NOMO-1 treated with dmso at 0.1 percent for 144 hours (cell line): Measurements from ENCODE around the gene EGFL7.

Source experiments
- DNase-seq: peaks from one replicate; lab custom pipeline; 2025; ENCODE audit not compliant: unreplicated experiment; lab: John Stamatoyannopoulos, UW

EGFL7 gene

DNA sequence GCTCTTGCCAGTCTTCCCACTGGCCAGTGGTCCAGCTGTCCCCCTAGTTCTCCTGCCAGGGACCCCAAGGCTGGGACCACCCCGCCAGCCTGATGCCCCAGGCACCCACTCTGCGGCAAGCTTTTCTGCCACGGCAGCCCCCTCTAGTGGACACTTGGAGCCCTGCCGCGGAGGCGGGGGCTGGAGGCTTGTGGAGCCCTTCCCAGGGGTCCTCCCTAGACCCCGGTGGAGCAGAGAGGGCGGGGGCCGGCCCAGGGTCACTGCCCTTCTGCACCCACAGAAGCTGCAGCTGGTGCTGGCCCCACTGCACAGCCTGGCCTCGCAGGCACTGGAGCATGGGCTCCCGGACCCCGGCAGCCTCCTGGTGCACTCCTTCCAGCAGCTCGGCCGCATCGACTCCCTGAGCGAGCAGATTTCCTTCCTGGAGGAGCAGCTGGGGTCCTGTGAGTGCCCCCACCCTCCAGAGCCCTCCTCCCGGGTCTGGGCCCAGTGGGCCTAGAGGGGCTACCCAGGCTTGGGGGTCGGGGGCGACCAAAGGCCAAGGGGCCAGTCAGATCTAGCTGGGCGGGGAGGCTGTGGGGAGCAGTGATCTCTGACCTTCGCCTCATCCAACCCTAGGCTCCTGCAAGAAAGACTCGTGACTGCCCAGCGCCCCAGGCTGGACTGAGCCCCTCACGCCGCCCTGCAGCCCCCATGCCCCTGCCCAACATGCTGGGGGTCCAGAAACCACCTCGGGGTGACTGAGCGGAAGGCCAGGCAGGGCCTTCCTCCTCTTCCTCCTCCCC, 9.1 kb downstream of the EGFL7 start:
- peak; percentile 31 for DNase-seq

DNA sequence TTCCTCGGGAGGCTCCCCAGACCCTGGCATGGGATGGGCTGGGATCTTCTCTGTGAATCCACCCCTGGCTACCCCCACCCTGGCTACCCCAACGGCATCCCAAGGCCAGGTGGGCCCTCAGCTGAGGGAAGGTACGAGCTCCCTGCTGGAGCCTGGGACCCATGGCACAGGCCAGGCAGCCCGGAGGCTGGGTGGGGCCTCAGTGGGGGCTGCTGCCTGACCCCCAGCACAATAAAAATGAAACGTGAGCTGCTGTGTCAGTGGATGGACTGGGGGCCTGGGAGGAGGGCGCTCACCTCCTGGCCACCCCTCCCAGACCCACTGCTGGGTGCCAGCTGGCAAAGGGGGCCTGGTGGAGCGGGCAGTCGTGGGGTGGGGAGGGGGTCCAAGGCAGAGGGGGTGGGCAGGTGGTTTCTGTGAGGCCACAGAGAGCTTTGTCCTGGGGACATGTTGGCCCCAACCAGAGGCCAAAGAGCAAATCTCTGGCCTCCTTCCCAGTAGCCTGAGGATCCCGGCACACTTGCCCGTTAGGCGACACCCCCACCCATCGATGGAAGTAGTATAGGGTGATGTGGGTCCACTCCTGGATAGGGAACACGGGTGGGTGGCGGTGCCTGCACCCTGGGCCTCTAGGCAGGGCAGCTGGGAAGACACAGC, 9.8 kb downstream of the EGFL7 start:
- no peak for DNase-seq

DNA sequence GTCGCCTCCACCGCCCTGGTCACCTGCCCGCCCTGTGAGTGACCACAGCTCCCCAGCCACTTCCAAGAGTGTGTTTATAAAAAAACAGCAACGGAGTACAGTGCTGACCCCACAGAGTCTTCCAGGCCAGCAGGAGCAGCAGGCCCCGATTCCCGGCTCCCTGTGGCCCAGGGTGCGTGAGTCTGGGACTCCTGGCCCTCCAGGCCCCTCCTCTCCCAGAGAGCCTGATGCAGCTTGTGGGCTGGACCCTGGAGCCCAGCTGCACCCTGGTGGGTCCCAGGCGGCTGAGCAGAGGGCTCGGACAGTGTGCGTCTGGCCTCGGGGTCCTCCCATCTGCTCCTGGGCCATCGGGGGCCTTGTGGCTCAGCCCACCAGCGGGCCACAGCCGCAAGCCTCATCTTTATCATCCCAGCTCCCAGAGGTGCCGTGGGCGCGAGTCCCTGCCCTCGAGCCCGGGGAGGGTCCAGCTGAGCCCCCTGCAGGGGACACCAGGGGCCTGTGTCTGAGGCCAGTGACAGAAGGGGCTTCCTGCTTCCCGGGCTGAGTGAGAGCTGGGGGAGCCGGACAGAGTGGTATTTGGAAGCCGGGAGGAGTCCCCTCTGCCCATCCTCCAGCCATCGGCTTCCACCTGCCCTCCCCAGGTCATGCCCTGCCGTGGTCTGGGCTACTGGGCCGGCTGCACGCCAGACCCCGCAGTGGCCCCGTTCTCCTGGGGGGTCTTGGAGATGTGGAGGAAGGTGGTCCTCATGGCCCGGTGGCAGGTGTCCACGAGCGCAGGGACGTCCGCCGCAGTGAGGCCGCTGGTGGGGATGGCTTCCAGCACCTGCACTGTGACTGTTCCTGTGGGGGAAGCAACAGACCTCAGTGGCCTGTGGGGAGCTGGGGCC, 10.6 kb downstream of the EGFL7 start:
- no peak for DNase-seq

DNA sequence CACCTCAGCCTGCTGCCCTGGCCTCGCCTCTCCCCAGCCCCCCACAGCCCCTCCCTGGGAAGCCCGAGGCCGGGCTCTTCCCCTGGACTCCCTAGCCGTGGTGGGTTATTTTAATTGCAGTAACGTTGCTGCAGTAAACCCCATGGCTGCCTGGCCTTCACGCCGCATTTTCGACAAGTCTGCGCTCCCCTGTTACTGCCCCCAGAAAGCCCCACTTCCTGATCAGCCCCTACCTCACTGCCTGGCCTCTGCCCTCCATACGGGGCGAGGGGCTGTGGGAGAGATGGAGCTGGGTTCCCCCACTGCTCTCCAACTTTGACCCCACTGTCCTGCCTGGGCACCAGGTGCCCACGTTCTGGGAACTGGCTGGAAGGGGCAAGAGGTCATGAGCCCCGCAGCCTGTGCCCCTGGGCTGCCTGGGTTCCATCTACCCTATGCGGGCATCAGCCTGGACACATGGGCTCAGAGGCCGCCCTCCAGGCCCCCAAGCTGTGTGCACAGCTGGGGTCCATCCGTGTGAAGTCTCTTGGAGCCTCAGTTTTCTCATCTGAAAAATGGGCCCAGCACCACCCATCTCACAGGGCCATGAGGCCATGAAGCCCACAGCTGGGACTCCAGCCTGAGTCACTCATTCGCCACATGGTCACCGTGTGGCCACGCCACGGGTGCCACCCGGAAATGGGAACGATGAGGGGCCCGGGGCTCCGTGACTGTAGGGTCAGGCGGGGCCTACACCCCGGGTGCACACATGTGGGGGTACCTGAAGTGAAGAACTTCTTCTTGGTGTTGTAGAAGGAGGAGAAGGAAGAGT, 11.5 kb downstream of the EGFL7 start:
- DNase-seq: no peak

DNA sequence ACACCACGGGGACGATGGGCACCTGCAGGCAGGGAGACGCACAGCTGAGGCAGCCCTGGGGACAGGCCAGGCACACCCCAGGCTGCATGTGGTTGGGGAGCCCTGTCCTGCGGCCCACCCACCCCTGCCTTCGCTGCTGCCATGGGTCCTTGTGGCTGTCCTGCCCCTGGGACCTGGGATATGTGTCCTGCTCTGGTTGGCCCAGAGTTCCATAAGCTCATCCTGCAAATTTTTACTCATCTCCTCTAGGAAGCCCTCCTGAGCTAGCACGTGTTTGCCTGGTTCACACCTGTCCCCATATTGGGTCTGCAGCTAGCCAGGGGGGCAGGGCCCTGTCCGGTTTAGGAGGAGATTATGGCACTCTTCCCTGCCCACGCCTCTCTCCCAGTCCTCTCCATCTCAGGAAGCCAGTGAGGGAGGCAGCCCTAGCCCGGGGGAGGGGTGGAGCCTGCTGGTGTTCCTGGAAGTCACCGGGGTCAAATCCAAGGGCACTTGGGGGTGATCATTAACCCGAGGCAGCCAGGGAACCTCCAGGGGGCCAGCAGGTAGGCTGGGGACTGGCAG, 12.2 kb downstream of the EGFL7 start:
- DNase-seq: no peak

DNA sequence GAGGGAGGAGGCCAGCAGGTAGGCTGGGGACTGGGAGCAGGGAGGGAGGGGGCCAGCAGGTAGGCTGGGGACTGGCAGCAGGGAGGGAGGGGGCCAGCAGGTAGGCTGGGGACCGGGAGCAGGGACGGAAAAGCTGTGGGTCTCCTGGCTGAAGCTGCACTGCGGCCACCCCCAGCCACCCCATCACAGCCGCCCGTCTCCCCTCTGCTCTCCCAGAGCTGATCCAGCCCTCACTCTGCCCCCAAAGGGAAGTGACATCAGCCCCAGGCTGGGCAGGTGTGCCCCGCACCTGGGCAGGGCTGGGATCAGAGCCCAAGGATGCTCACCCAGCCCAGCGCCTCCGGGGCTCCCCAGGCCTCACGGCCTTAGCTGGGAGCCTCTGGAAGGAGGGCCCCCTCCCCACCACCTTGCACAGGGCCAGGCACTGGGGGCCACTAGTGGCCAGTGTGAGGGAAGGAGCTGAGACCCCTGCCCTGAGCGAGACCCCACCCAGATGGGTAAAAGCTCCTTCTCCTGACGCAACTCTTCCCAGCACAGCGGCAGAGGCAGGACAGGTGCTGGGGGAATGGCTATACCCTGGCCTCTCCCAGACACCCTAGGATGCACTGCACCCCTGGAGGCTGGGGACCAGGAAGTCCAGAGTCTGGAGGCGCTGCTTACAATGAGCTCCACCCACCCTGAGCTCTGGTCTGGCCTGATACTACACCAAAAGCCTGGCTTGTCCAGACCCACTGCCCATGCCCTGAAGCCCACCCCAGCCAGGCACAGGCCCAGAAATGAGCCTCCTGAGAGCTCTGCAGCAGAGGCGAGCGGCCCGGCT, 13.0 kb downstream of the EGFL7 start:
- DNase-seq: no peak

DNA sequence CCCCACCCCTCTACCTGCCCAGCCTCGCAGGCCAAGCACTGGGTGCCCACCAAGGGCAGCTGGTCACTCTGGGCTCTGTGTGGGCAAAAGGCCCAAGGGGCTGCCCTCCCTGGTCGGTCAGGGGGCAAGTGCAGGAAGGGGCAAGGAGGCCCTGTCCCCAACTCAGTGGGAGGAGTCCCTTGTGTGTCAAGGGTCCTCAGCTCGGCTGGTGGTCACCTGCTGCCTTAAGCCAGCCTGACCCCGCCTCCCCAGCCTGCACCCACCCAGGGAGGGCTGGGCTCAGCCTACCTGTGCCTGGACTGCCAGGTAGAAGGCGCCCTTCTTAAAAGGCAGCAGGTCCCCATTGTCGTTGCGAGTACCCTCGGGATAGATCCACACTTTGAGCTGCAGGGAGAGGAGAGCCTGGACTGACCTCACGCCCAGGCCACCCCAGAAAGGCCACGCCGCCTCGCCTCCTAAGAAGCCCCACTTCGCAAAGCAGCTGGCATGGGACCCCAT, 13.6 kb downstream of the EGFL7 start:
- no peak for DNase-seq

DNA sequence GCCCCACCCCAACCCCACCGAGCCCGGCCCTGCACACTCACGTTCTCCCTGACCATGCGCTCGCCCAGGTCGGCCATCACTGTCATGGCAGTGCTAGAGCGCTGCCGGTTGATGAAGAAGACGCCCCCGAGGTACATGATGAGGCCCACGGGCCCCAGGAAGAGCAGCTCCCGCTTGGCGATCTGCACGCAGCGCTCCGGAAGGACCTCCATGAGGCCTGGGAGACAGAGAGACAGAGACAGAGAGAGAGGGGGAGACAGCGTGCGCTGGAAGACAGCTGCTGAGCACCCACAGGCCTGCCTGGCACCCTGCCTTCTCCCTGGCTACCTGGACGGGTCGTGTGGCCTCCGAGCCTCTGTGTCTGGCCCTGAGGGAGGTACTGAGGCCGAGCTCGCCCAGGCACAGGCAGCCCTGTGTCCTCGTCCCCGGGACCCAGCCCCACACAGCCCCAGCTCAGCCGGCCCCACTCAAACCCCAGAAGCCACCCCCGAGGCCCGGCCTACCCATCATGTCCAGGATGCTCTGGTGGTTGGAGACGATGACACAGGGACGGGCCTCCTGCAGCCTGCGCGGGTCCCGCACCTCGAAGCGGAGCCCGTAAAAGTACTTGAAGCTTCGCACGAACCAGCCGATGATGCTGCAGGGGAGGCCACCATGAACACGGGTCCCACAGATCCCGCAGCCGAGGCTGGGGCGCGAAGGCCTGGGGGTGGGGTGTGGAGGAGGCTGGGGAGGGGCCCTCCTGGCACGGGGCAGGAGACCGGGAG, 14.4 kb downstream of the EGFL7 start:
- no peak for DNase-seq

DNA sequence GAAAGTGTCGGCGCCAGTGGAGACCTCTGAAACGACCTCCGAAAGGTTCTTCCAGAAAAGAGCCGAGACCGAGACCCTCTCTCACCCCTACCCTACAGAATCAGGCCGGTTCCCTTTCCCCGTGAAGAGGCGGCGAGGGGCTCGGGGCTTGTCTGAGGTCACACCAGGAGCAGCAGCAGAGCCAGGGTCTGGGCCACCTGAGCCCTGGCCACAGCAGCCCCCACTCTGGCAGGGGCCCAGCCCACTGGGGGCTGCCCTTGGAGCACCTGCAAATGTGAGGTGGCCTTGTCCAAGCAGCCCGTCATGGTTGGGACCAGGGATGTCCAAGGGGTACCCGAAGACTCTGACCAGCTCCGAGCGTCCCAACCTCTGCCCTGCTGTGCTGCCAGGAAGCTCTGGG, 15.3 kb downstream of the EGFL7 start:
- no peak for DNase-seq

DNA sequence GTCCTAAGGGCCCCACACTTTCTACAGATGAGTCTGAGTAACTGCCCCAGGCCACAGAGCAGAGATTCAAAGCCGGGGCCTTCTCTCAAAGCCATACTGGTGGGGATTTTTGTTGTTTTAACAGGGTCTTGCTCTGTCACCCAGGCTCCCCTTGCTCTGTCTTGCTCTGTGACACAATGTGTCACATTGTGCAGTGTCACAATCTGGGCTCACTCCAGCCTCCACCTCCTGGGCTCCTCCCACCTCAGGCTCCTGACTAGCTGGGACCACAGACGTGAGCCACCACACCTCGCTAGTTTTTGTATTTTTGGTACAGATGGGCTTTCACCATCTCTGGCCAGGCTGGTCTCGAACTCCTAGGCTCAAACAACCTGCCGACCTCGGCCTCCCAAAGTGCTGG, 15.9 kb downstream of the EGFL7 start:
- no peak for DNase-seq

DNA sequence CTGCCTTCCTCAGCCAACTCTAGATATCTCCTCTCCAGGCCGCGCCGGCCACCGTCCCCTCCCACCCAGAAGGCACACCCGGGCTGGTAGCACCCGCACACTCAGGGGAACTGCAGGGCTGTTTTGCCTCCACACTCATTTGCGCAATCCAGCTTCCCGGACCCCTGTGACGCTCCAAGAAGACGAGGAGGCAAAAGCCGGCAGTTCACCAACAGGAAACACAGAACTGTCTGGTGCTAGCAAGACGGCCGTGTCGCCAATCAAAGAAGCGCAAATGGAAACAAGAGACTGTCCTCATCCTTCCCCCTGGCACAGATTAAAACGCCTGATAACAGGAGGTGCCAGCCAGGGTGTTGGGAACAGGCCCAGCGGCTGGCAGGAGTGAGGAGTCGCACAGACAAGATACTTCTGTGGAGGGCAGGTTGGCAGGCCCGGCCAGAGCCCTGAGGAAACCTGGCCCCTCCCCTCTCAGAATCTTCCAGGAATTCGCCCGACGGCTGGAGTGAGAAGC, 16.8 kb downstream of the EGFL7 start:
- peak; percentile 46 for DNase-seq

DNA sequence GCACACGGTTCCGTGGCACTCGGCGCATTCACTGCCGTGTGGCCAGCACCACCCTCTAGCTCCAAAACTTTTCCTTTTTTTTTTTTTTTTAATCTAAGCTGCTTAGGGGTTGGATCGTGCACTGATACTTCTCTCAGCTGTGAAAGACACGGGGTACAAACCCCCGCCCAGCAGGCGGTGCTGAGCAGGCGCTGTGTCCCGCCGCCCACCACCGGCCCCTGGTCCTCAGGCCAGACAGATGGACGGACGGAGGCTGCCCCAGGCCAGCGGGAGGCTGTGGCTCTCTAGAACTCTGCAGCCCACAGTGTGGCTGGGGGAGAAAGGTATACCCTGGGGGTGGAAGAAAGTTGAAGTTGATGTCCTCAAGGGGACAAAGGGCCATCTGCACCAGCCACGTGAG, 18.3 kb downstream of the EGFL7 start:
- DNase-seq: no peak

DNA sequence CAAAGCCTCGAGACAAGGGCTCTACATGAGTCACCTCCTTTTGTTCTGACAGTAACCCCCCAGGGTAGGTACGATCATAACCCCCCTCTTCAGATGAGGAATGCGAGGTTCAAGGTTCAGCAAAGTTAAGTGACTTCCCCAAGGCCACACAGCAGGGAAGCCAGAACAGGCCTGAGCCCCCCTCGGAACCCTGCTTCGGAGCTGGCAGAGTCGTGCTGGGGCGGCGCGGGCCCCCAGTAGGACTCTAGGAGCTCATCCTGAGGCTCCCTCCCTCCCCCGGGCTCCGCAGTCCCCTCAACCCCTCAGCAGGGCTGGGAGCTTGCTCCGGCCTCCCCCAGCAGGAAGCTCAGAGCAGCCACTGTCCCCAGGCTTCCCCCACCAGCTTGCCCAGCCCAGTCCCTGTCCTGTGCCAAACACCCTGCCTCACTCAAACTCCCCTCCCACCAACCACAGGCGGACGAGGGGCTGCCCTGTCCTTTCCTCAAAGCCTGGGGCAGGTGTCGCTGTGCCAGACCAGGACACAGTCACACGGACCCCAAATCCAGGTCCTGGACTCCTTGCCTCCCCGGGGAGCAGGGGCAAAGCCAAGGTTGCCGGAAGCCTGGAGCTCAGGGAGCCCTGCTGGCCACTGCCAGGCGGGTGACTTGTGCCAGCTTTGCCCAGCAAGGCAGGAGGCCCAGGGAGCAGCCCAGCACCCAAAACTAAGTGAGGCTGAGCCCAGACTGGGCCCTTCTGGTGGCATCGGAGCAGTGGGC, 19.4 kb downstream of the EGFL7 start:
- DNase-seq: no peak

DNA sequence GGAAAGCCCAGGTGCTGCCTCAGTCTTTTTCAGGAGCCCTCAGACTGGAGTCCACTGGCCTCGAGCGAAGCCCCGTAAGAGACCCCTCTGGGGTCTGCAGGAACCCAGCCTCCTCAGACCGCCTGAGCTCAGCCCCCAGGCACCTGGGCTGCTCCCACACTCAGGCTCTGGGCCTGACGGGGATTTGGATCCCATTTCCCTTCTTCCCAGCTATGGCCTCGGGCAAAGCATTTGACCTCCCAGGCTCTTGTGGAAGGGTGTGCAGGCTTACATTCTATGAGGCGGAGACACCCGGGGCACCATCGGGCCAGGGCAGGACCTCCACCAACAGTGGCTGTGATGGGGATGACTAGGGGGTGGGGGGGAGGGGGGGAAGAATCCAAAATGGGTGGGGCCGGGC, 20.0 kb downstream of the EGFL7 start:
- no peak for DNase-seq

DNA sequence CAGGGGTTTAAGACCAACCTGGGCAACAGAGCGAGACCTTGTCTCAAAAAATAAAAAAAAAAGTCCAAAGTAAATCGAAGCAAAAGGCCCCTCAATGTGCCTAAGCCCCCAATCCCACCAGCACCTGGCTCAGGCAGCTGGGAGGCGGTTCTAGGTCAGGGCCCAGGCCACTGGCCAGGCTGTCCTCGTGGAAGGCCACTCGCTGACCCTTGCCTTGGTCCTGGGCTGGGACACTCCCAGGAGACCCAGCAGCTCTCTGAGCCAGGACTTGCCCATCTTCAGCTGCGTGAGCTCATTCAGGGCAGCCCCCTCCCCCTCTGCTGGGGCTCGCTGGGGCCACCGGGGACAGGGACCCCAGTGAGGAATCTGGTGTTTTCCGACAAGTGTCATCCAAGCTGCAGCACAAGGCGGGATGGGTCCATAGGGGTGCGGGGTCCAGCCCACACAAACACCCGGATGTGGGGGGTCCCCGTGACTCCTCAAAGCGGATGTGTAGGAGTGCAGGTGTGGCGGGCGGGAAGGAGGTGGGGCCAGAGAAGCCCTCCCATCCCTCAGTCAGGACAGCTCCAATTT, 20.5 kb downstream of the EGFL7 start:
- DNase-seq: no peak

DNA sequence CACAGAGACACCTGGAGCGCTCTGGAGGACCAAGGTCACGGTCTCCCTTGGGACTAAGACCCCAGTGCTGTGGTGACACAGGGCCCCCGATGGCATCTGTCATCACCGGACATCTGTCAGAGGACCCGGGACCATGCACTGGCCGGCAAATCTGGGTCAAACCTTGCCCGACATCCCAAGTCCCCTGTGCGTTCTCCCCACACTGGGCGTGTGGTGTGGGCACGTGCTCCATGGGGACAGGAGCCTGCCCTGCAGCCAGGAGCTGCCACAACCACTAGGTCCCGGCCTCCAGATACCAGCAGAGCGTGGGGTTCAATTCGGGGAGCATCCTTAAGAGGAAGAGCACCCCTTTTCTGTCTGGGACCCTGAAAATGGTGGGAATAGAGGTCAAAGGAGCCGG, 21.0 kb downstream of the EGFL7 start:
- no peak for DNase-seq

DNA sequence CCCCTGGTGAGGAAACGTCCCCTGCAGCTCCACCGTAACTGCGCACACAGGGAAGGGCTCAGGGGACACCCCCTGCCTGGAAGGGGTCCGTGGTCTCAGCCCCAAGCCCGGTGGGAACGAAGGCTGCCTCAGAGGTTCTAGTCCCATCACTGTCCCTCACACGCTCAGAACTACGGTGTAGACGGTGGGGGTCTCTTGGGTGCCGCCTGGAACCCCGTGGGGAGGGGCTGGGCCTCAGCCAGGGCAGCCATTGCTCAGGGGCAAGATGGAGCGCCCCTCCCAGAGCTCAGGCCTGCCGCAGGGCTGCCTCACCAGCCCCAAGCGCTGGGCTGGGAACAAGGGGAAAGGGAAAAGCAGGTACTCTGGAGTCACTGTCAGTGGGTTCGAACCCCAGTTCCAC, 21.6 kb downstream of the EGFL7 start:
- no peak for DNase-seq

DNA sequence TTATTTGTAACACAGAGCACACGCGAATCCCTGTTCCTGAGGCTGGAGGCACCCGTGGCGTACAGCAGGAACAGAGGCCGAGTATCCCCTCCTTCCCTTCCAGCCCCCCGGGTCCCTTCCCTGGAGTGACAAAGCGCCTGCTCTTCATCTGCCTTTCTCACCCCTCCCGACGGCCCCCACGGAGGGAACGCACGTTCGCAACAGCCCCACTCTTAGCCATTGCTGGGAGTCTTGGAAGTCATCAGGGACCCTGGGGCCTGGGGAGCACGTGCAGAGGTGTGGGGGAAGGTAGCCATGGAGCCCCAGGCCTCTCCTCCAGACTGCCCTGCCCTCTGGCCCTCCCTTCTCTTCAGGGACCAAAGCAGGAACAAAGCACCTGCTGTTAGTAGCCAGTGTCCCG, 22.1 kb downstream of the EGFL7 start:
- DNase-seq: no peak
